Tongue (tissue), 3 donors: ENCODE results near the gene ANAPC1. TPM values are rescaled to one million over a fixed set of nuclear protein-coding genes. Genes with fewer than 3 reads are reported as not detected.
"Not testable (repeated sequence)": the region's sequence is repeated elsewhere in the genome, so short reads cannot be mapped to it uniquely, and the experiment has no call there.

Source experiments
- DNase-seq: peaks from one replicate; pipeline ENCODE4 v3.0.0-alpha.2; 2015
- small RNA-seq: library from RNA; depleted of rRNA; stranded (forward); fragments of <200 nt; gene quantifications from one replicate; pipeline ENCODE3, GENCODE V24; 2014; ENCODE audit warnings: low replicate concordance
- total RNA-seq: library from RNA; depleted of rRNA; stranded (reverse); fragments of >200 nt; gene quantifications from one replicate; pipeline ENCODE4 v1.2.3, GENCODE V29; 2014

ANAPC1 gene
- total RNA-seq, 1 donor from 2014 or later = 56.4 TPM

DNA sequence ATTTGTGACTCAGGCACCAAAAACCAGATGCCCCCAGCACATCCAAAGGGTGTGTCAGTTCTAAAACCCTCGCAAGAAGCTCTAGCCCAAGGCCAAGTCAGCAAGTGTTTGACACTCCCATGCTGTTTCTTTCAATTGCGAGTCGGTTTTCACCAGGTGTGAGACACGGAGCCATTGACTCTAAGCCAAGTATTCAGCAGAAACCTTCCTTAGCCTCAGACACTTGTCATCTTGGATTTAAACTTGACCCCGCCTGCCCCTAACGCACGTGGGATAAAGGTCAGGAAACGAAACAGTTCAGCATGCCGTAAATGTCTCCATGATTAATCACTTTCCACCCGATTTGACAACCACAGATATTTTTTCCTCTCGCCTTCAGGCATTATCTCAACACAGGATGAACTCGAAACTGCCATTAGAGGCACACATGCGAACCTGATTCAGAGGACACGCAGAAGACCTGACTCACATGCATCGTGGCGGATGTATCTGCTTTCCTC, 156.3 kb downstream of the ANAPC1 start:
- DNase-seq = not testable (repeated sequence)

DNA sequence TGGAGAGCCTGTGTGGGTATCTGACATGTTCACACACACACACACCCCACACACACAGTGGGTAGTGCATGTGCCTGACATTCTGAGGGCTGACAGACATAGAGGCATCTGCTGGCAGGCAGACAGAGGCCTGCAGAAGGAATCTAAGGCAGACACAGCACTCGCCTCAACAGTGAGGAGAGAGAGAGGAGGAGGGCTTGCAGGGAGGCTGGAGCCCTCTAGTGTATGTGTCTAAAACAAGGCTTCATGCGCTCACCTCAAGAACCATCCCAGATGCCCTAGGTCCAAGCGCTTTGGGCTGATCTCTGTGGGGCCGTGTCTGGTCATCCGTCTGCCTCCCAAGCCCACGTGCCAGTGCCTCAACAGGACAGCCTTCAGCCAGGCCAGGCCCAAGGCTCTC, 158.3 kb downstream of the ANAPC1 start:
- peak; percentile 11 for DNase-seq

DNA sequence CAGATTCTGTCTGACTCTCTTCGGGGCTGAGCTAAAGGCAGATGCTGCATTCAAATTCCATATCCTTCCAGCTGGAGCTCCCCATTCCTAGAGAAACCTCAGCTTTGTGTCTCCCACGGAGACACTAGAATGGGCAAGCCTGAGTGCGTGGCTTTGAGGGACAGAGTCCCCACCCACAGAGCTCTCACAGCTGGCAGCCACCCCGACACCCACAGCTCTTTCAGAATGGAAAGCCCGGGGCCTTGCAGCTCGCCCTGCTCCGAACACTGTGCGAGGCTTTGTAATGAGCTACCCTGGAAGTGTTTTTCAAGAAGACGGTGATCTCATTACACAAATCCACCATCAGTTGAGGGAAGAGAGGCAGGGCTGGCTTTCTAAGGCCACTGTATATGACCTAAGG, 164.4 kb downstream of the ANAPC1 start:
- DNase-seq = not testable (repeated sequence)

Small RNAs within 50 kb of the gene (small RNA-seq; reads per million reads assigned to genes)
- gene MIR4771-2 (not detected), gene RN7SL297P (not detected)

Other genes with a start within 250 kb of the ANAPC1 start
- gene MERTK, start 14.4 kb upstream of the ANAPC1 start, total RNA-seq = 6.3 TPM
- gene TMEM87B, start 171.1 kb upstream of the ANAPC1 start, total RNA-seq = 26.4 TPM